Lower lobe of right lung (tissue), 2 donors: ENCODE measurements around the gene CDC45. TPM values are rescaled to one million over a fixed set of nuclear protein-coding genes. Genes with fewer than 3 reads are reported as not detected.
A peak's percentile ranks its signal among the peaks of the same experiment; 100 is the strongest.

Experiments used
- ATAC-seq, 2 donors: fragments of 200-7000 bp; cut with Tn5 transposase; one replicate each; pipeline ENCODE4 v1.9.1; 2020 to 2022; ENCODE audit warnings: mild to moderate bottlenecking in 2 of 2, moderate library complexity in 2 of 2
- DNase-seq: peaks from one replicate; pipeline ENCODE4 v3.0.0-alpha.2; 2020
- H3K27ac ChIP-seq: fragments of 200-600 bp; one replicate; pipeline ENCODE4 v1.8.0; 2022
- H3K27me3 ChIP-seq: fragments of 200-600 bp; one replicate; pipeline ENCODE4 v1.8.0; 2022; ENCODE audit warnings: low read depth
- H3K36me3 ChIP-seq: fragments of 200-600 bp; one replicate; pipeline ENCODE4 v1.8.0; 2022; ENCODE audit warnings: mild to moderate bottlenecking
- H3K4me1 ChIP-seq: fragments of 200-600 bp; one replicate; pipeline ENCODE4 v1.8.0; 2022
- H3K4me3 ChIP-seq: fragments of 200-600 bp; one replicate; pipeline ENCODE4 v1.8.0; 2022; ENCODE audit warnings: mild to moderate bottlenecking
- H3K9me3 ChIP-seq: fragments of 200-600 bp; one replicate; pipeline ENCODE4 v1.8.0; 2022
- intact Hi-C: fragments of 100-400 bp; cut with DNase I; formaldehyde crosslinking; loops from one replicate; pipeline ENCODE4 v1.11.0; 2022
- long read RNA-seq: library from polyadenylated mRNA; unstranded; transcript quantifications from one replicate; pipeline ENCODE4 v2.0.0, GENCODE V29; 2021
- total RNA-seq: library from RNA; stranded (reverse); fragmentation: NEBNext Ultra II Directional; extraction: Animal tissue kit (Norgen Biotek cat#: 25700); gene quantifications from one replicate; pipeline ENCODE4 v1.2.1, GENCODE V29; 2021
- TF ChIP-seq, protein P1 (sequence below): fragments of 200-600 bp; IDR thresholded peaks from one replicate; pipeline ENCODE4 v1.8.0; 2022; ENCODE audit warnings: antibody characterized with exemption, mild to moderate bottlenecking
- donor health status: DM: no; HTN: yes; CAD: no; lungs with severe emphysema.

CDC45 gene, protein sequence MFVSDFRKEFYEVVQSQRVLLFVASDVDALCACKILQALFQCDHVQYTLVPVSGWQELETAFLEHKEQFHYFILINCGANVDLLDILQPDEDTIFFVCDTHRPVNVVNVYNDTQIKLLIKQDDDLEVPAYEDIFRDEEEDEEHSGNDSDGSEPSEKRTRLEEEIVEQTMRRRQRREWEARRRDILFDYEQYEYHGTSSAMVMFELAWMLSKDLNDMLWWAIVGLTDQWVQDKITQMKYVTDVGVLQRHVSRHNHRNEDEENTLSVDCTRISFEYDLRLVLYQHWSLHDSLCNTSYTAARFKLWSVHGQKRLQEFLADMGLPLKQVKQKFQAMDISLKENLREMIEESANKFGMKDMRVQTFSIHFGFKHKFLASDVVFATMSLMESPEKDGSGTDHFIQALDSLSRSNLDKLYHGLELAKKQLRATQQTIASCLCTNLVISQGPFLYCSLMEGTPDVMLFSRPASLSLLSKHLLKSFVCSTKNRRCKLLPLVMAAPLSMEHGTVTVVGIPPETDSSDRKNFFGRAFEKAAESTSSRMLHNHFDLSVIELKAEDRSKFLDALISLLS
- 1.4 TPM for total RNA-seq
- long read RNA-seq, partial matches to known transcripts: 0 of 2 reads
- long read RNA-seq, other reads (novel, unspliced or antisense): 2 of 2 reads

DNA sequence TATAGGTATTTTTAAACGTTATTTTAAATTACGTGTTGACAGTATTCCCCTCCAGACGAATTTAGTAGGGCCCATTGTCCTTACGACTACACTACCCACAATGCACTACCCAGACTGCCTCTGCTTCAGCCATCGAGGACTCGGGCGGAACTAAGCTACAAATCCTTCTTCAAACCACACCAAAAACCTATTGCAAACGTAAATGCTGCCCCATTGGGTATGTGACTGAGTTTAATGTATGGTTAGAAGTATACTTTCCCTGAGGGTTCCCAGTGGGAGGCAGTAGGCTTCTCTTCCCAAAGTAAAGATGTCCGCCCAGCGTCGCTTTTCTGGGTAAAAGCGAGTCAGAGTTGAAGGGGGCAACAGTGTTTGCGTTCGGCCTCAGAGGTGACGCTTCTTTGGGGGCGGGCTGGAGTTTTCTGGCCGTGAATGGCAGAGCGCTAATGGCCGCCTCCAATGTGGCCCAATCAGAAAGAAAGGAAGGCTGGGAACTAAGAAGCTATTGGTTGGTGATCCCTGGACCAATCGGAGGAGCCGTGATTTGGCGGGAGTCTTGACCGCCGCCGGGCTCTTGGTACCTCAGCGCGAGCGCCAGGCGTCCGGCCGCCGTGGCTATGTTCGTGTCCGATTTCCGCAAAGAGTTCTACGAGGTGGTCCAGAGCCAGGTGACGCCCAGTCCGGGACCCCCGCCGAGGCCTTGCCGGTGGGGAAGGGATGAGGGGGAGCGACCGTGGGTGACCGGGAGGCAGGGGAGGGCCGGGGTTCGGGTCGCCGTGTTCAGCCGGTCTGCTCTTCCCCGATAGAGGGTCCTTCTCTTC lies at the start of gene CDC45:
TSS of gene CDC45 (plus strand) at position 566 of the 818 bp plus-strand sequence. CDS start at position 615, 49 bp downstream.
- ATAC-seq (peak; percentile 97), DNase-seq (peak; percentile 97)
- peak within 1 kb of the TSS; percentile 99 for H3K27ac ChIP-seq
- peaks cover 28% of the 10 kb centered on the region for H3K4me1 ChIP-seq
- H3K4me3 ChIP-seq: peak within 1 kb of the TSS; percentile 98
- peaks cover 10% of the 10 kb centered on the region for H3K36me3 ChIP-seq
- intact Hi-C loops: no loop called here
- H3K27me3 ChIP-seq: no peaks in the 10 kb centered on the region
- TF ChIP-seq, protein P1, sequence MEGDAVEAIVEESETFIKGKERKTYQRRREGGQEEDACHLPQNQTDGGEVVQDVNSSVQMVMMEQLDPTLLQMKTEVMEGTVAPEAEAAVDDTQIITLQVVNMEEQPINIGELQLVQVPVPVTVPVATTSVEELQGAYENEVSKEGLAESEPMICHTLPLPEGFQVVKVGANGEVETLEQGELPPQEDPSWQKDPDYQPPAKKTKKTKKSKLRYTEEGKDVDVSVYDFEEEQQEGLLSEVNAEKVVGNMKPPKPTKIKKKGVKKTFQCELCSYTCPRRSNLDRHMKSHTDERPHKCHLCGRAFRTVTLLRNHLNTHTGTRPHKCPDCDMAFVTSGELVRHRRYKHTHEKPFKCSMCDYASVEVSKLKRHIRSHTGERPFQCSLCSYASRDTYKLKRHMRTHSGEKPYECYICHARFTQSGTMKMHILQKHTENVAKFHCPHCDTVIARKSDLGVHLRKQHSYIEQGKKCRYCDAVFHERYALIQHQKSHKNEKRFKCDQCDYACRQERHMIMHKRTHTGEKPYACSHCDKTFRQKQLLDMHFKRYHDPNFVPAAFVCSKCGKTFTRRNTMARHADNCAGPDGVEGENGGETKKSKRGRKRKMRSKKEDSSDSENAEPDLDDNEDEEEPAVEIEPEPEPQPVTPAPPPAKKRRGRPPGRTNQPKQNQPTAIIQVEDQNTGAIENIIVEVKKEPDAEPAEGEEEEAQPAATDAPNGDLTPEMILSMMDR: no peak
- H3K9me3 ChIP-seq: no peaks in the 10 kb centered on the region

DNA sequence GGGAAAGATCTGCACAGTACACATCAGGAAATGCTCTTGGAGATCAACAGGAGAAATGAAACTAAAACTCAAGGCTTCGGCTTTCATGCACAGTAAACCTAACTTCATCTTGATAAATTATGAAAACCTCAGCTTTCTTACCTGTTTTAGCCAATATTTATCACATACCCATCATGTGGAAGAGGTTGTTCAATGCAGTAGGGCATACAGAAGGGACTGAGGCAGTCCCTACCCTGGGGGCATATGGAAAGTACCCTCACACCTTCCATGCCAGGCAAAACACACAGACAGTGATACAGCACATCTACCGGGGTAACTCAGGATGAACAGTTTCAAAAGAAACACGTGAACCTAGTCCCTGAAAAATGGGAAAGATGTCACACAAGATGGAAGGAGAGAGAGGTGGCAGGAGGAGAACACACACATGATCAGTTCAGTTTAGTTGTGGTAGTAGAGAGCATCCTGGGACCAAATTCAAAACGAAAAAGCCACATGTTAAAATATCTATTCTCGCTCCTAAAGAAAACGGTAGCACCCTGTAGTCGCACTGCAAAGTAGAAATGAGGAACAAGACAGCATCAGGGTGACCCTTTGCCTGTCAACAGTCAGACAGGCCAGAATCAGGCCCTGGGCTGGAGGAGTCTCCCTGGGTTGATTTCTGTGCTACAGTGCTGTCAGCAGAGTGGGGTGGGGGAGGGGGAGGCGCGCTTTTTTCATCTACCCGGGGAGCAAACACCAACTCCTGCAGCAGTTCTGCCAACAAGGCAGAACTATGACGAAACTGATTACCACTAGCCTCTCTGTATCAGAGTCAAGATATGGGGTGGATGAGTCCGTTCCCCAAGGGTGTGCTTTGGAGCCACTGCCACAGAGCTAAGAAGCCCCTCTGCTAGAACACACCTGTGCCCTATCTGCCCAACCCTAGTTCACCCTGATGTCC lies 49.5 kb upstream of the CDC45 start:
- TF ChIP-seq, protein P1: no peak
- intact Hi-C loops: no loop called here
- H3K27ac ChIP-seq: peak overlapping the region; percentile 98
- H3K4me1 ChIP-seq: peaks cover 55% of the 10 kb centered on the region
- peak overlapping the region; percentile 69 for H3K4me3 ChIP-seq
- H3K36me3 ChIP-seq: peaks cover 11% of the 10 kb centered on the region
- H3K9me3 ChIP-seq: no peaks in the 10 kb centered on the region
- ATAC-seq: no peak
- peak; percentile 55 for DNase-seq
- no peaks in the 10 kb centered on the region for H3K27me3 ChIP-seq

DNA sequence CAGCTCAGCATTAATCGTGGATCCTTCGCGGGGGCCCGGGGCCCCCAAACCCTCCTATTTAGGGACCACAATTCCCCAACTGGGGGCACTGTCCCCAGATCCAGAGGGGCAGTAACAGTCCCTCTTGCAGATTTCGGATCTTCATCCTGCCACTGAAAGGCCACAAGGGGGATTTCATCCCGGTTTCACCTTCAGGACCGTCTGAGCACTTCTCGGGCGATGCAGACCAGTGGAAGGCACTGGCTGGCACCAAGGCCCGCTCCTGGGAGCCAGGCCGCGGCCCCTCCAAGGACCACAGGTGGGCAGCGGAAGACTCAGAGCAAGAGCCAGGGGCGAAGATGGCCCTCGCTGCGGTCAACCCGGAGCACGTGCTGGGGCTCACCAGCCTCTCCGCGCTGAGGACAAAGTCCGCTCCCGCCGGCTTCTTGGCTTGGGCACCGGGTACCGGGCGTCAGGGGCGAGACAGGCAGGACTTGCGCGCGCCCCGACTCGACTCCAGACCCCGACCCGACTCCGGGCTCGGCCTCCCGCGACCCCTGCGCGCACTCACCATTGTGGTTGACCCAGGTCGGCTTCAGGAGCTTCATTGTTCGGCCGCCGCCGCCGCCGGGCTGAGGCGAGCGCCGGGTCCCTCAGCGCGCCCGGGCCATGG lies 48.7 kb upstream of the CDC45 start:
- ATAC-seq (no peak), DNase-seq (peak; percentile 60)
- Histone ChIP-seq H3K4me3 (peak overlapping the region; percentile 69), H3K9me3 (no peaks in the 10 kb centered on the region), H3K4me1 (peaks cover 50% of the 10 kb centered on the region), H3K36me3 (peaks cover 19% of the 10 kb centered on the region), H3K27ac (peak overlapping the region; percentile 98), H3K27me3 (no peaks in the 10 kb centered on the region)
- TF ChIP-seq, protein P1: no peak
- intact Hi-C loops: no loop called here

DNA sequence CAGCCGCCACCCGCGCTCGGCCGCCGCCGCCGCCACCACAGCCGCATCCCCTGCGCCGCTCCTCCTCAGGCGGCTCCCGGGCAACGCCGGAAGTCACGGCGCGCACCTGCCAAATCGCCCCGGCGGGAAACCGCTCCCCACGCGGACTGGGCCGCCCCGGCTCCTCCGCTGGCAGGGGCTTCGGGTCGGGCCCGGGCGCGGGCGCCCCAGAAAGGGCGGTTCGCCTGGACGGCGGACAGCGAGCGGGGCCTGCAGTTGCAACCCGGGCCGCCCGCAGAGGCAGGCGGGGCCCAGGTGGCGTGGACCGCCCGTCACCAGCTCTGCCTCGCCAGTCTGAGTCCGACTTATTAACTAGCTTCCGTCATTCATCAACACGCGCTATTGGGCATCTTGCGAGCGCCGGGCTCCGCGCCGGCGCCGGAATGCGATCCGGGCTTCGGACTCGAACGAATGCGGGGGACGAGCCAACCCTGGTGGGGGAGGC lies 48.0 kb upstream of the CDC45 start, which contains the start of gene HIRA:
TSS of gene HIRA (minus strand) at position 85 of the 484 bp plus-strand sequence. CDS start 257 bp downstream, outside the sequence.
- ATAC-seq: peak; percentile 91
- TF ChIP-seq, protein P1: no peak
- peak; percentile 87 for DNase-seq
- H3K27ac ChIP-seq: peak within 1 kb of the TSS; percentile 98
- H3K9me3 ChIP-seq: no peaks in the 10 kb centered on the region
- H3K36me3 ChIP-seq: peaks cover 26% of the 10 kb centered on the region
- H3K4me1 ChIP-seq: peaks cover 43% of the 10 kb centered on the region
- peak within 1 kb of the TSS; percentile 69 for H3K4me3 ChIP-seq
- intact Hi-C loops: no loop called here
- no peaks in the 10 kb centered on the region for H3K27me3 ChIP-seq
